ENCODE data around the gene CEMIP.

CEMIP gene

DNA sequence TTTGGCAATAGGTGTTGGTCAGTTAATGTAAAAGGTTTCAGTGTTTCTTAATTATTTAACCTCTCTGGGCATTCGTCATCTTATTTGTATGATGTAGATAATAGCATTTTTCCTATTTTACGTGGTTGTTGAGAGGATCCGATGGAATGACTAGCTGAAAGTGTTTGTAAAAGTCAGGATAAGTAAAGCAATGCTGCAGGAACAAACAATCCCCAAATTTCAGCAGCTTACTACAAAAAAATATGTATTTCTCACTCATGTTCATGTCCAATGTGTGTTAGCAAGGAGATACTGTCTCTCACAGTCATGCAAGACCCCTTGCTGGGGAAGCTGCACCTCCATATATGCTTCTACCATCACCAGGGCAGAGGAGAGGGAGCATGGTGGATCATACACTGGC is 38.7 kb downstream of the CEMIP start:
- TF ChIP-seq, protein P1, sequence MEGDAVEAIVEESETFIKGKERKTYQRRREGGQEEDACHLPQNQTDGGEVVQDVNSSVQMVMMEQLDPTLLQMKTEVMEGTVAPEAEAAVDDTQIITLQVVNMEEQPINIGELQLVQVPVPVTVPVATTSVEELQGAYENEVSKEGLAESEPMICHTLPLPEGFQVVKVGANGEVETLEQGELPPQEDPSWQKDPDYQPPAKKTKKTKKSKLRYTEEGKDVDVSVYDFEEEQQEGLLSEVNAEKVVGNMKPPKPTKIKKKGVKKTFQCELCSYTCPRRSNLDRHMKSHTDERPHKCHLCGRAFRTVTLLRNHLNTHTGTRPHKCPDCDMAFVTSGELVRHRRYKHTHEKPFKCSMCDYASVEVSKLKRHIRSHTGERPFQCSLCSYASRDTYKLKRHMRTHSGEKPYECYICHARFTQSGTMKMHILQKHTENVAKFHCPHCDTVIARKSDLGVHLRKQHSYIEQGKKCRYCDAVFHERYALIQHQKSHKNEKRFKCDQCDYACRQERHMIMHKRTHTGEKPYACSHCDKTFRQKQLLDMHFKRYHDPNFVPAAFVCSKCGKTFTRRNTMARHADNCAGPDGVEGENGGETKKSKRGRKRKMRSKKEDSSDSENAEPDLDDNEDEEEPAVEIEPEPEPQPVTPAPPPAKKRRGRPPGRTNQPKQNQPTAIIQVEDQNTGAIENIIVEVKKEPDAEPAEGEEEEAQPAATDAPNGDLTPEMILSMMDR (conservative IDR thresholded peaks at IDR 0.05; ENCODE audit: low read depth, low read length) = no peak
- H3K4me3 ChIP-seq (ENCODE audit: low read depth, low read length) = no peak overlapping the region
- no peak for DNase-seq (ENCODE audit: low read depth)

DNA sequence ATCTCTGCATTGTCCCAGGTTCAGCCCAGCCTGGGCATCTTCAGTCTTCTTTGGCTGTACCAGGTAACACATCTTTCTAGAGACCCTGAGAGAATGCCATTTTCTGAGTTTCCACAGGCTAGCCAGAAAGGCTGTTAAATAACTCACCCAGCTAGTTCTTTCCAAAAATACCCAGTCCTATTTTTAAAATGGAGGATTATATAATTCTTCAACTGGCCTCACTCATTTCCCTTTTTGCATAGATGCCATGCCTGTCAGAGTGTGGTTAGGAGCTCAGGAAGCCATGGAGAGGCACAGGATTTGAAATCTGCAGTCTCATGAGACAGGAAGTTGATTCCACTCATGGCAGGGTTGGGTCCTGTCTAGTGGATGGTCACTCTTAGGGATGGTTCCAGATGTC is 39.8 kb downstream of the CEMIP start:
- H3K4me3 ChIP-seq (ENCODE audit: low read depth, low read length) = no peak overlapping the region
- TF ChIP-seq, protein P1 (conservative IDR thresholded peaks at IDR 0.05; ENCODE audit: low read depth, low read length) = no peak
- no peak for DNase-seq (ENCODE audit: low read depth)

DNA sequence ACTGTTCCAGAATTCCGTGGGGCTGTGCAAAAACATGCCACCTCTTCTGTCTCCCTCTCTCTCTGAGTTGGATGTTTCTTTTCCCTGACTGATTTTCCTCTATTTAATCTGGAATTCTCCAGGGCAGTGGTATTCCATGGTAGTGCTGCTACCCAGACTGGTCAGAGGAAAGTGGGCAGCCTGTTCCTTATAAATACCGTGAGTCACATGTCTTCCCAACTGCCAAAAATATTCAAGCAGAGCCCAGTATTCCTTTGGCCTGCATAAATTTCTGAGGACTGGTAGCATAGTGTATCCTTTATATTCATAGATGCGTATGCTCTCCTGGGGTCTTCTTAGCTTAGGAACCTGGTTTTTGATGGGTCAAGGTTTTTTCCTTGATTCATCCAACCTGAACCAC is 40.9 kb downstream of the CEMIP start:
- no peak for DNase-seq (ENCODE audit: low read depth)
- no peak overlapping the region for H3K4me3 ChIP-seq (ENCODE audit: low read depth, low read length)
- TF ChIP-seq, protein P1 (conservative IDR thresholded peaks at IDR 0.05; ENCODE audit: low read depth, low read length) = no peak

DNA sequence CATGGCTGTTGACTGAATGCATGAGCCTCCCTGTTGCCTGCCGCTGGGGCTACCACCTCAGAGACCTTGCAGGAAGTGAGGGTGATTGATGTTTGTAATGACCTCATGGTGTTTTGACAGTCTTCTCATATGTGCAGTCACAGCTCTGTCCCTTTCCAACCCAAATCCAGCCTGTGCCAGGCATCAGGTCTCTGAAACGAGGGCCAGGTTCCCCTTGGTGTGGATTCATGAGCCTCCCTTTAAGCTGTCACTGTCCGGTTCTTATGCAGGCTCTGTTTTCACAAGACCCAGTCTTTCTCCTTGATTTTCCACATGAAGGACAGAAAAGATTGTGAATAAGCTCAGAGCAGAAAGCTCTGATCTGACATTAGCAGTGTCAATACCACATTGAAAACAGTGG is 43.1 kb downstream of the CEMIP start:
- no peak overlapping the region for H3K4me3 ChIP-seq (ENCODE audit: low read depth, low read length)
- DNase-seq (ENCODE audit: low read depth) = no peak
- TF ChIP-seq, protein P1 (conservative IDR thresholded peaks at IDR 0.05; ENCODE audit: low read depth, low read length) = no peak

DNA sequence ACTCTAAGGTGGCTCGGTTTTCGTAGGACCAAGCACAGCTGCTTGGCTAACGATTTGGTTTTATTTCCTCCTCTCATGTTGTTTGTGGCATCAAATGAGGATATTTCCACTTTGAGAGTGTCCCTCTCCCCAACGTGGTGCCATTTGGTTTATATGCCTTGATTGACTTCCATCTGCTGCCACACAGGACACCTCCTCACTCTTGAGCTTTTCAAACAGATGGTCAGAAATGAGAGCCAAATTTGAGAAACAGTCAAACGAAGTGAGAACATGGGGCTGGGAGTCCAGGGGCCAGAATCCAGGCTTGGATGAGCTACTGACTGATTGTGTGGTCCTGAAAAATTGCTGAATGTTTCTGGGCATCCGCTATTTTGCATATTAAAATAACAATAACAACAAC is 43.5 kb downstream of the CEMIP start:
- H3K4me3 ChIP-seq (ENCODE audit: low read depth, low read length) = no peak overlapping the region
- no peak for DNase-seq (ENCODE audit: low read depth)
- TF ChIP-seq, protein P1 (conservative IDR thresholded peaks at IDR 0.05; ENCODE audit: low read depth, low read length) = no peak

DNA sequence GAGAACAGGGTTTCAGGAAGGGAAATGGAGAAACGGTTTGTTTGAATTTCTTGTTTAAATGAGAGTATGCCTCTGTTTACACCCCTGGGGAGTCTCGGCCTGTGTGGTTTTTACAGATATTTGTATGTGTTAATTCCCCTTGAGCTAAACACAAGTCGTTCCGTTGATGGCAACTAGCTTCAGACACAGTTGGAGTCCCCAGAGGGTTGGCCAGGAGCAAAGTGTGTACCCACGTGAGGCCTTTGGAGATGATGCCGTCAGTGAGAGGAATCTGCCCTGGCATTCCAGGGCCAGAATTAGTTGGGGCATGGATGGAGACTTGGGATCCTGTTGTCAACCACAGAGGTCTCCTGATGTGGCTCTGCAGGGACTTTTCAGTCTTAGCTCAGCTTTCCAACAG is 44.0 kb downstream of the CEMIP start:
- H3K4me3 ChIP-seq (ENCODE audit: low read depth, low read length) = no peak overlapping the region
- DNase-seq (ENCODE audit: low read depth) = no peak
- TF ChIP-seq, protein P1 (conservative IDR thresholded peaks at IDR 0.05; ENCODE audit: low read depth, low read length) = no peak

DNA sequence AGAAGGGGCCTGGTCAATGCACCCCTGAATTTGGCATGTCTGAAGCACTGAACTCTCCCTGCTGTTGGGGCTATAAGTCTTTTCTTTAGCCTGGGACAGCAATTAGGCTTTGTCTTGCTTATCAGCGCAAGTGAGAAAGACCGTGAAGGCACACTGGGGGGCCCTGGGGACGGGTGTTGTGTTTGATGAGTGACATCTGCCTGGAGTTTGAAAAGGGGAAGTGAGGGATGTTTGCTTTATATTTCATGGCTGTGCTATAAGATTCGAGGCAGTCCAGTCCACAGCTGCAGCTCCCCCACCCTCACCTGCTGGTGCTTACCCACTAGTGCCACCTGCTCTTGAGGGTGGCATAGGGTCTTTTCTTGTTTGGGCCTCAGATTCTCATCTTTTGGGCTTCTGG is 44.8 kb downstream of the CEMIP start:
- no peak for DNase-seq (ENCODE audit: low read depth)
- TF ChIP-seq, protein P1 (conservative IDR thresholded peaks at IDR 0.05; ENCODE audit: low read depth, low read length) = no peak
- no peak overlapping the region for H3K4me3 ChIP-seq (ENCODE audit: low read depth, low read length)
